ENCODE data around the gene APOC1.

GRCh38 chr19:44925114-44925891 lies 10.9 kb downstream of the APOC1 start:
- no peak for TF ChIP-seq POLR2AphosphoS5 (IDR thresholded peaks at IDR 0.05; ENCODE audit: borderline replicate concordance, low read depth, low read length)
- no peak for TF ChIP-seq EZH2 (IDR thresholded peaks at IDR 0.05)
- no peak for TF ChIP-seq FOXP2 (optimal IDR thresholded peaks at IDR 0.05; ENCODE audit: control extremely low read depth, extremely low read length, insufficient read depth)
